Measurements from ENCODE around the gene HOXC10. TPM values are rescaled to one million over a fixed set of nuclear protein-coding genes. Genes with fewer than 3 reads are reported as not detected.

Gene HOXC10
- total and polyA plus RNA-seq, 2 experiments from 2014 or later = 0.23 to 1.7 TPM

DNA sequence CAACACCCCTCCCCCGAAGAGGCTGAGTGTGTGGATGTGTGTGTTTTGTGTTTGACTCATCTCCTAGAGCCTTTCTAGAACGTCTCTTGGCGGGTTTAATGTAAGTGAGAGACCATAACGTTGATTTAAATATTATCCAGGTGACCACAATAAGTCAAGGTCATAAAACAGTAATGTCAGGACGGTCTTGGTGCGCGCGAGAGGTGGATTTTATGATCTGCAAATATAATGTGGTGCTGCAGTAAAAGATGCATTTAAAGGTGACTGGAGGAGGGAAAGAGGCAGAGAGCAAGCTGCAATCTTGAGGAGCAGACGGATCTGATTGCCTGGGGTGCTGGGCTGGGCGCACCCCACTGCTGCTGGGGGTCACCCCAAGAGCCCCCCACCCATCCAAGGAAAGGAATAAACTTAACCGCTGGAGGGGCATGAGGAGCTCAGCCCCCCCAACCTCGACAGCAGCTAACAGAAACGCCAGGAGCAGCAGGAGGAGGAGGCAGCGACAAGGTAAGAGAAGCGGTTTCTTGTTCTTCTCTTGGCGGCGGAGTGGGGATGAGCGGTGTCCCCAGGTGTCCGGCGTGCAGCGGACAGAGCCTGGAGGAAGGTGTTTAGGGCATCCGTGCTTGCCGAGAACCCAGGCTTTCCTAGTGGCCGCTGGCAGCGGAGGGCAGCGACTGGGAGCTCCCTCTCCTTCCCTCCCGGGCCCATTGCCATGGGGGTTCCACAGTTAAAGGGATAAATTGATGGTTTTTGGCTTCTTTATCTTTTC, 5.5 kb downstream of the HOXC10 start:
- Histone ChIP-seq H3K27ac (no peak overlapping the region), H3K4me2 (peak overlapping the region; percentile 53), H2AFZ (no peak overlapping the region), H3K36me3 (replicated peaks; ENCODE audit: insufficient read depth, low read depth) (no peaks in the 10 kb centered on the region), H3K4me1 (ENCODE audit: insufficient read depth) (peaks cover 24% of the 10 kb centered on the region), H3K9me2 (replicated peaks; ENCODE audit: insufficient read depth) (no peaks in the 10 kb centered on the region), H3K9me3 (ENCODE audit: low read depth) (no peaks in the 10 kb centered on the region), H4K20me1 (ENCODE audit: insufficient read depth, poor library complexity, severe bottlenecking) (no peaks in the 10 kb centered on the region), H3K79me2 (no peaks in the 10 kb centered on the region), H3K4me3 (no peak overlapping the region), H3K27me3 (peaks cover 98% of the 10 kb centered on the region)
- 12% methylated on average over 27 of the region's 27 CpGs for WGBS (ENCODE audit: low lambda C conversion rate, missing lambda C conversion rate)
- no peak for DNase-seq (ENCODE audit: low spot score)
- TF ChIP-seq, protein P1, sequence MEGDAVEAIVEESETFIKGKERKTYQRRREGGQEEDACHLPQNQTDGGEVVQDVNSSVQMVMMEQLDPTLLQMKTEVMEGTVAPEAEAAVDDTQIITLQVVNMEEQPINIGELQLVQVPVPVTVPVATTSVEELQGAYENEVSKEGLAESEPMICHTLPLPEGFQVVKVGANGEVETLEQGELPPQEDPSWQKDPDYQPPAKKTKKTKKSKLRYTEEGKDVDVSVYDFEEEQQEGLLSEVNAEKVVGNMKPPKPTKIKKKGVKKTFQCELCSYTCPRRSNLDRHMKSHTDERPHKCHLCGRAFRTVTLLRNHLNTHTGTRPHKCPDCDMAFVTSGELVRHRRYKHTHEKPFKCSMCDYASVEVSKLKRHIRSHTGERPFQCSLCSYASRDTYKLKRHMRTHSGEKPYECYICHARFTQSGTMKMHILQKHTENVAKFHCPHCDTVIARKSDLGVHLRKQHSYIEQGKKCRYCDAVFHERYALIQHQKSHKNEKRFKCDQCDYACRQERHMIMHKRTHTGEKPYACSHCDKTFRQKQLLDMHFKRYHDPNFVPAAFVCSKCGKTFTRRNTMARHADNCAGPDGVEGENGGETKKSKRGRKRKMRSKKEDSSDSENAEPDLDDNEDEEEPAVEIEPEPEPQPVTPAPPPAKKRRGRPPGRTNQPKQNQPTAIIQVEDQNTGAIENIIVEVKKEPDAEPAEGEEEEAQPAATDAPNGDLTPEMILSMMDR (IDR thresholded peaks at IDR 0.05; ENCODE audit: poor library complexity) = no peak
- TF ChIP-seq EZH2 (IDR thresholded peaks at IDR 0.05; ENCODE audit: borderline replicate concordance) (peak; percentile 68), EZH2phosphoT487 (IDR thresholded peaks at IDR 0.05; ENCODE audit: low read depth, severe bottlenecking, unreplicated experiment) (peak; percentile 45)

DNA sequence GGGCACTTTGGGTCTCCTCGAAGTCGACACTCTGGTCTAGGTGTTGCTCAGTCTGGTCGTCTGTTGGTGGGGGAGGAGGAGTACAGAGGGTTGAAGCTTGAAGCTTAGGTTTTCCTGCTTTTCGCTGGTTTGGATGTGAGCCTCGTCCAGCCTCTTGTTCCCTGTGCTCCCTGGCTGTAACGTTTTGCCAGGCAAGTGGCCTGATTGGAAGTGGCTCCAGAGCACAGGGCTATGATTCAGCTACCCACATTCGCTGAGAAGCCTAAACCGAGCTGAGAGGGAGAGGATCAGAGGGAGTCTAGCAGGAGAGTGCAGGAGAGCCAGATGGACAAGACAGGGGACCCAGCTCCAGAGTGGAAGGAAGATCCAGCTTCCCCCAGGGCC, 6.1 kb downstream of the HOXC10 start:
- peaks cover 98% of the 10 kb centered on the region for H3K27me3 ChIP-seq
- no peak overlapping the region for H2AFZ ChIP-seq
- peak overlapping the region; percentile 53 for H3K4me2 ChIP-seq
- H4K20me1 ChIP-seq (ENCODE audit: insufficient read depth, poor library complexity, severe bottlenecking) = no peaks in the 10 kb centered on the region
- H3K27ac ChIP-seq = no peak overlapping the region
- TF ChIP-seq, protein P1 (IDR thresholded peaks at IDR 0.05; ENCODE audit: poor library complexity) = no peak
- no peak for TF ChIP-seq EZH2 (IDR thresholded peaks at IDR 0.05; ENCODE audit: borderline replicate concordance)
- no peak for TF ChIP-seq EZH2phosphoT487 (IDR thresholded peaks at IDR 0.05; ENCODE audit: low read depth, severe bottlenecking, unreplicated experiment)
- no peaks in the 10 kb centered on the region for H3K79me2 ChIP-seq
- peaks cover 25% of the 10 kb centered on the region for H3K4me1 ChIP-seq (ENCODE audit: insufficient read depth)
- no peak overlapping the region for H3K4me3 ChIP-seq
- no peaks in the 10 kb centered on the region for H3K9me2 ChIP-seq (replicated peaks; ENCODE audit: insufficient read depth)
- DNase-seq (ENCODE audit: low spot score) = no peak
- WGBS (ENCODE audit: low lambda C conversion rate, missing lambda C conversion rate) = 12% methylated on average over 8 of the region's 8 CpGs
- H3K36me3 ChIP-seq (replicated peaks; ENCODE audit: insufficient read depth, low read depth) = no peaks in the 10 kb centered on the region
- H3K9me3 ChIP-seq (ENCODE audit: low read depth) = no peaks in the 10 kb centered on the region

- H3K4me2 ChIP-seq = no peak overlapping the region
Measured at GRCh38 chr12:53992377-53992889, 7.5 kb downstream of the HOXC10 start.

More at GRCh38 chr12:53992377-53992889, 7.5 kb downstream of the HOXC10 start:
- DNase-seq (ENCODE audit: low spot score) = no peak
- no peak overlapping the region for H3K27ac ChIP-seq
- H3K9me2 ChIP-seq (replicated peaks; ENCODE audit: insufficient read depth) = no peaks in the 10 kb centered on the region
- no peak overlapping the region for H3K4me3 ChIP-seq
- H3K27me3 ChIP-seq = peaks cover 98% of the 10 kb centered on the region
- H3K4me1 ChIP-seq (ENCODE audit: insufficient read depth) = peaks cover 23% of the 10 kb centered on the region
- WGBS (ENCODE audit: low lambda C conversion rate, missing lambda C conversion rate) = 51% methylated on average over 7 of the region's 7 CpGs
- no peaks in the 10 kb centered on the region for H4K20me1 ChIP-seq (ENCODE audit: insufficient read depth, poor library complexity, severe bottlenecking)
- TF ChIP-seq, protein P1 (IDR thresholded peaks at IDR 0.05; ENCODE audit: poor library complexity) = no peak
- TF ChIP-seq EZH2phosphoT487 (IDR thresholded peaks at IDR 0.05; ENCODE audit: low read depth, severe bottlenecking, unreplicated experiment) (no peak), EZH2 (IDR thresholded peaks at IDR 0.05; ENCODE audit: borderline replicate concordance) (no peak)
- H3K79me2 ChIP-seq = no peaks in the 10 kb centered on the region
- H3K36me3 ChIP-seq (replicated peaks; ENCODE audit: insufficient read depth, low read depth) = no peaks in the 10 kb centered on the region
- H2AFZ ChIP-seq = no peak overlapping the region
- no peaks in the 10 kb centered on the region for H3K9me3 ChIP-seq (ENCODE audit: low read depth)

Data from hepatocyte (in vitro differentiated cells).